Effector CD4-positive, alpha-beta T cell (primary cell): ENCODE data around the gene ERP29.
A peak's percentile ranks its signal among the peaks of the same experiment; 100 is the strongest.
"Not testable (repeated sequence)": the region's sequence is repeated elsewhere in the genome, so short reads cannot be mapped to it uniquely, and the experiment has no call there.

Experiments
- DNase-seq: peaks from one replicate; pipeline ENCODE4 v3.0.0-alpha.2; 2020
- total RNA-seq: gene quantifications from one replicate; lab custom pipeline; 2026; lab: John Stamatoyannopoulos, UW

ERP29 gene
- total RNA-seq: 111 reads per million, percentile 84 among the genes with 10 or more reads in this experiment

GRCh38 chr12:112012775-112013600 lies at the start of gene ERP29, which contains the start of gene TMEM116:
TSS of gene ERP29 (plus strand) at chr12:112013426. CDS start at chr12:112013466, 40 bp downstream.
TSS of gene TMEM116 (minus strand) at chr12:112013165. CDS start at chr12:112005270, 7,895 bp downstream.
- peak; percentile 100 for DNase-seq

- no peak for DNase-seq
These were observed 48.3 kb upstream of the ERP29 start for GRCh38 chr12:111964935-111965334.

- DNase-seq: no peak
These were observed 41.4 kb upstream of the ERP29 start for GRCh38 chr12:111971800-111972199.

GRCh38 chr12:111975161-111975931 lies 37.9 kb upstream of the ERP29 start:
- DNase-seq: no peak

- no peak for DNase-seq
These were observed 36.9 kb upstream of the ERP29 start for GRCh38 chr12:111976291-111976690.

- DNase-seq: no peak
These were observed 36.4 kb upstream of the ERP29 start for GRCh38 chr12:111976860-111977259.

- DNase-seq: no peak
These were observed 34.7 kb upstream of the ERP29 start for GRCh38 chr12:111978545-111978944.

GRCh38 chr12:111980598-111980997 lies 32.6 kb upstream of the ERP29 start:
- DNase-seq: no peak

- no peak for DNase-seq
These were observed 31.2 kb upstream of the ERP29 start for GRCh38 chr12:111981987-111982386.

GRCh38 chr12:111984820-111985219 lies 28.4 kb upstream of the ERP29 start:
- no peak for DNase-seq

- no peak for DNase-seq
These were observed 21.7 kb upstream of the ERP29 start for GRCh38 chr12:111991535-111991934.

GRCh38 chr12:111991946-111992345 lies 21.3 kb upstream of the ERP29 start:
- no peak for DNase-seq

- no peak for DNase-seq
These were observed 20.8 kb upstream of the ERP29 start for GRCh38 chr12:111992464-111992863.

GRCh38 chr12:111993292-111994150 lies 19.7 kb upstream of the ERP29 start:
- no peak for DNase-seq

GRCh38 chr12:111994211-111995111 lies 18.8 kb upstream of the ERP29 start:
- not testable (repeated sequence) for DNase-seq

GRCh38 chr12:111995782-111996480 lies 17.3 kb upstream of the ERP29 start:
- DNase-seq: no peak

- no peak for DNase-seq
These were observed 15.9 kb upstream of the ERP29 start for GRCh38 chr12:111997300-111997699.

- DNase-seq: no peak
These were observed 15.2 kb upstream of the ERP29 start for GRCh38 chr12:111998015-111998414.

- not testable (repeated sequence) for DNase-seq
These were observed 14.1 kb upstream of the ERP29 start for GRCh38 chr12:111999129-111999528.

- no peak for DNase-seq
These were observed 12.4 kb upstream of the ERP29 start for GRCh38 chr12:112000820-112001219.

- DNase-seq: no peak
These were observed 11.7 kb upstream of the ERP29 start for GRCh38 chr12:112001576-112001975.
